Psoas muscle (tissue), 8 donors: ENCODE data around the gene SESN3. TPM values are rescaled to one million over a fixed set of nuclear protein-coding genes. Genes with fewer than 3 reads are reported as not detected.

ENCODE experiments used
- ATAC-seq, 4 donors: fragments of 200-7000 bp; cut with Tn5 transposase; one replicate each; pipeline ENCODE4 v1.9.1; 2020; ENCODE audit warnings: moderate library complexity in 3 of 4, mild to moderate bottlenecking in 2 of 4
- DNase-seq, 2 donors: peaks; one replicate each; pipeline ENCODE4 v3.0.0-alpha.2; 2020
- H3K27ac ChIP-seq: fragments of 200-600 bp; one replicate; pipeline ENCODE4 v1.8.0; 2022
- H3K27me3 ChIP-seq, 3 donors: fragments of 200-600 bp in 1 of 3; one replicate each; pipeline versions ENCODE4 v1.6.1 to v1.8.0; 2013 to 2022; ENCODE audit warnings: low read length in 2 of 3, mild to moderate bottlenecking in 2 of 3, moderate library complexity in 1 of 3; ENCODE audit not compliant: insufficient read depth in 3 of 3
- H3K36me3 ChIP-seq, 2 donors: fragments of 200-600 bp in 1 of 2; one replicate each; pipeline versions ENCODE4 v1.6.1 to v1.8.0; 2013 to 2022; ENCODE audit warnings: low read depth in 1 of 2, mild to moderate bottlenecking in 1 of 2, moderate library complexity in 1 of 2; ENCODE audit not compliant: insufficient read depth in 1 of 2
- H3K4me1 ChIP-seq: fragments of 200-600 bp; one replicate; pipeline ENCODE4 v1.8.0; 2022
- H3K4me3 ChIP-seq: fragments of 200-600 bp; one replicate; pipeline ENCODE4 v1.8.0; 2022; ENCODE audit warnings: mild to moderate bottlenecking
- H3K9me3 ChIP-seq: fragments of 200-600 bp; one replicate; pipeline ENCODE4 v1.8.0; 2022
- CTCF ChIP-seq: fragments of 200-600 bp; IDR thresholded peaks from one replicate; pipeline ENCODE4 v1.8.0; 2022; ENCODE audit warnings: antibody characterized with exemption
- WGBS, 3 donors: extraction: QIAGEN DNeasy Blood & Tissue Kit; methylation state at CpG; one replicate each; pipeline versions ENCODE4 v1.1.6 to v1.1.7; 2013; 5-methylcytosine and 5-hydroxymethylcytosine counted together
- intact Hi-C, 2 donors: fragments of 100-400 bp; cut with DNase I; formaldehyde crosslinking; loops; one replicate each; pipeline versions ENCODE4 v1.11.0 to v1.14.2; 2022
- polyA plus RNA-seq, 3 donors: library from polyadenylated mRNA; stranded (reverse); fragments of 200-250 nt; gene quantifications; one replicate each; pipeline ENCODE4 v1.2.3, GENCODE V29; 2013
- total RNA-seq, 4 donors: library from RNA; stranded (reverse); fragmentation: NEBNext Ultra II Directional in 2 of 4; extraction: Animal tissue kit (Norgen Biotek cat#: 25700) in 2 of 4; gene quantifications; one replicate each; pipeline versions ENCODE4 v1.2.1 to v1.2.4, GENCODE V29; 2021 to 2023
- donor health status: healthy with polysubstance abuse.
- donor health status: DM: no; HTN: no; CAD: no; lungs with moderate emphysema.
- donor health status: Bipolar disorder and iron deficiency.
- donor health status: healthy.
- donor health status: DM: yes; HTN: yes; CAD: no.
- donor health status: DM: no; HTN: no; CAD: no.
- donor health status: DM: no; HTN: no; CAD: no.
- donor health status: DM: yes; HTN: yes; CAD: no.

SESN3 gene
- total and polyA plus RNA-seq, 7 donors = 0.92 to 94.6 (median 5.3) TPM

- Histone ChIP-seq H3K36me3 (no peaks in the 10 kb centered on the region), H3K4me1 (peaks cover 24% of the 10 kb centered on the region), H3K4me3 (no peak overlapping the region), H3K27ac (peak overlapping the region; percentile 19), H3K27me3 (no peaks in the 10 kb centered on the region), H3K9me3 (no peaks in the 10 kb centered on the region)
- intact Hi-C loops = loop anchor here in 1 of 2 donors (10.0 kb wide), 1 partner anchor 178 kb away; no protein-coding TSS in a partner anchor
- DNase-seq = peak; percentile 25 to 53
- TF ChIP-seq CTCF = no peak
- WGBS, 3 donors = 8 to 14% (median 11%) methylated on average over 7 of the region's 7 CpGs
- ATAC-seq = peak in 3 of 4 donors; percentile 43 to 83 (median 63)
Observed at GRCh38 chr11:95156916-95157541, 74.0 kb downstream of the SESN3 start.

GRCh38 chr11:95156133-95156721, 74.8 kb downstream of the SESN3 start:
- Histone ChIP-seq H3K9me3 (no peaks in the 10 kb centered on the region), H3K27ac (no peak overlapping the region), H3K36me3 (no peaks in the 10 kb centered on the region), H3K4me1 (peaks cover 24% of the 10 kb centered on the region), H3K27me3 (no peaks in the 10 kb centered on the region), H3K4me3 (no peak overlapping the region)
- DNase-seq (no peak), ATAC-seq (no peak)
- TF ChIP-seq CTCF = no peak
- 65 to 66% (median 66%) methylated on average over 5 of the region's 5 CpGs for WGBS, 3 donors
- intact Hi-C loops = loop anchor here in 1 of 2 donors (10.0 kb wide), 1 partner anchor 179 kb away; no protein-coding TSS in a partner anchor

GRCh38 chr11:95155385-95155784, 75.6 kb downstream of the SESN3 start:
- DNase-seq (no peak), ATAC-seq (no peak)
- H3K27me3 ChIP-seq = no peaks in the 10 kb centered on the region
- 94 to 97% (median 97%) methylated on average over 4 of the region's 4 CpGs for WGBS, 3 donors
- H3K36me3 ChIP-seq = no peaks in the 10 kb centered on the region
- intact Hi-C loops = loop anchor here in 1 of 2 donors (10.0 kb wide), 1 partner anchor 179 kb away; no protein-coding TSS in a partner anchor
- H3K9me3 ChIP-seq = no peaks in the 10 kb centered on the region
- no peak overlapping the region for H3K27ac ChIP-seq
- no peak overlapping the region for H3K4me3 ChIP-seq
- peaks cover 22% of the 10 kb centered on the region for H3K4me1 ChIP-seq
- no peak for TF ChIP-seq CTCF

- Histone ChIP-seq H3K27ac (no peak overlapping the region), H3K4me1 (peaks cover 25% of the 10 kb centered on the region), H3K36me3 (no peaks in the 10 kb centered on the region), H3K27me3 (no peaks in the 10 kb centered on the region), H3K9me3 (no peaks in the 10 kb centered on the region), H3K4me3 (no peak overlapping the region)
- ATAC-seq = no peak
- intact Hi-C loops = loop anchor here (1.0 to 10.0 kb wide), 5 partner anchors 78 to 610 kb away; partner anchors contain the start of genes SESN3 (in 1 of the 2) and SRSF8 (in 1 of the 2)
- TF ChIP-seq CTCF = peak; percentile 51
- peak in 1 of 2 donors; percentile 54 for DNase-seq
Observed at GRCh38 chr11:95154514-95154913, 76.5 kb downstream of the SESN3 start.
